ENCODE results near the gene PCDHA12. TPM values are rescaled to one million over a fixed set of nuclear protein-coding genes. Genes with fewer than 3 reads are reported as not detected.
"Not testable (repeated sequence)": the region's sequence is repeated elsewhere in the genome, so short reads cannot be mapped to it uniquely, and the experiment has no call there.

The PCDHA12 gene
- total RNA-seq, 1 donor from 2014 or later: not detected

DNA sequence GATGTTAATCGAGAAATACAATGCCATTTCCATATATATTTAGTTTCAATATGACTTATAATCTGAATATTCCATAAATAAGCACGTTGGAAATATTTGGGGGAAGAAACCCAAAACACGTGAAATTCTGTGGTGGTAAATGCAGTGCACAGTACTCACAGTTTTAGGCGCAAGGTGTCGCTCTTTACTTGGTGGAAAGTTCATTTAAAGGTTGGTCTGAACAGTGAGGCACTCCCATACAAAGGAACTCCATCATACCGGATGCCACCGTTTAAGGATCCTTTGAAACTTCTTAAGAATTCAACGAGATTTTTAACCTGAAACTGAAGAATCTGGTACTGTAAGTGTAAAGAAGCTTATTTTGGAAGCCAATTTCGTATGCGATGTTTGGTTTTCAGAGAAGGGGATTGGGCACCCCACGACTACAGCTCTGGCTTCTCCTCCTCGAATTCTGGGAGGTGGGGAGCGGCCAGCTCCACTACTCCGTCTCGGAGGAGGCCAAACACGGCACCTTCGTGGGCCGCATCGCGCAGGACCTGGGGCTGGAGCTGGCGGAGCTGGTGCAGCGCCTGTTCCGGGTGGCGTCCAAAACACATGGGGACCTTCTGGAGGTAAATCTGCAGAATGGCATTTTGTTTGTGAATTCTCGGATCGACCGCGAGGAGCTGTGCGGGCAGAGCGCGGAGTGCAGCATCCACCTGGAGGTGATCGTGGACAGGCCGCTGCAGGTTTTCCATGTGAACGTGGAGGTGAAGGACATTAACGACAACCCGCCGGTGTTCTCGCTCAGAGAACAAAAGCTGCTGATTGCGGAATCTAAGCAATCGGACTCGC is 6.2 kb upstream of the PCDHA12 start, which contains the start of gene PCDHA11:
Gene PCDHA11 (plus strand): TSS at position 237 of the 834 bp plus-strand sequence. CDS start 147 bp downstream, at position 384.
- ChIA-PET POLR2A (no interaction called here), CTCF (no interaction called here)
- intact Hi-C loops (cut with micrococcal nuclease): loop anchor here (10.0 kb wide), 1 partner anchor 236 kb away; the partner anchor contains the start of gene PCDHB3
- TF ChIP-seq, protein P1, sequence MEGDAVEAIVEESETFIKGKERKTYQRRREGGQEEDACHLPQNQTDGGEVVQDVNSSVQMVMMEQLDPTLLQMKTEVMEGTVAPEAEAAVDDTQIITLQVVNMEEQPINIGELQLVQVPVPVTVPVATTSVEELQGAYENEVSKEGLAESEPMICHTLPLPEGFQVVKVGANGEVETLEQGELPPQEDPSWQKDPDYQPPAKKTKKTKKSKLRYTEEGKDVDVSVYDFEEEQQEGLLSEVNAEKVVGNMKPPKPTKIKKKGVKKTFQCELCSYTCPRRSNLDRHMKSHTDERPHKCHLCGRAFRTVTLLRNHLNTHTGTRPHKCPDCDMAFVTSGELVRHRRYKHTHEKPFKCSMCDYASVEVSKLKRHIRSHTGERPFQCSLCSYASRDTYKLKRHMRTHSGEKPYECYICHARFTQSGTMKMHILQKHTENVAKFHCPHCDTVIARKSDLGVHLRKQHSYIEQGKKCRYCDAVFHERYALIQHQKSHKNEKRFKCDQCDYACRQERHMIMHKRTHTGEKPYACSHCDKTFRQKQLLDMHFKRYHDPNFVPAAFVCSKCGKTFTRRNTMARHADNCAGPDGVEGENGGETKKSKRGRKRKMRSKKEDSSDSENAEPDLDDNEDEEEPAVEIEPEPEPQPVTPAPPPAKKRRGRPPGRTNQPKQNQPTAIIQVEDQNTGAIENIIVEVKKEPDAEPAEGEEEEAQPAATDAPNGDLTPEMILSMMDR (IDR thresholded peaks at IDR 0.05): no peak
- DNase-seq (no peak), ATAC-seq (ENCODE audit: low read depth) (no peak)
- no peaks in the 10 kb centered on the region for H3K36me3 Mint-ChIP-seq (ENCODE audit: low read depth)
- no peak within 1 kb of the TSS for H3K27ac Mint-ChIP-seq
- no peaks in the 10 kb centered on the region for H3K4me1 Mint-ChIP-seq
- no peak within 1 kb of the TSS for H3K4me3 Mint-ChIP-seq
- H3K27me3 Mint-ChIP-seq: peaks cover 5% of the 10 kb centered on the region
- H3K9me3 Mint-ChIP-seq: peaks cover 3% of the 10 kb centered on the region

DNA sequence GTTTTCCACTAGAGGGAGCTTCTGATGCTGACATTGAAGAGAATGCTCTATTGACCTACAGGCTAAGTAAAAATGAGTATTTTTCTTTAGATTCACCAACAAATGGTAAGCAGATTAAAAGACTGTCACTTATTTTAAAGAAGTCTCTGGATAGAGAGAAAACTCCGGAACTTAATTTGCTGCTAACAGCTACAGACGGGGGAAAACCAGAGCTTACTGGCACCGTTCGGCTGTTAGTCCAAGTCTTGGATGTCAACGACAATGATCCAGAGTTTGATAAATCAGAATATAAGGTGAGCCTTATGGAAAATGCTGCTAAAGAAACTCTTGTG is 5.6 kb upstream of the PCDHA12 start:
- no peak overlapping the region for H3K4me3 Mint-ChIP-seq
- TF ChIP-seq, protein P1 (IDR thresholded peaks at IDR 0.05): no peak
- H3K9me3 Mint-ChIP-seq: peaks cover 4% of the 10 kb centered on the region
- ATAC-seq (ENCODE audit: low read depth) (no peak), DNase-seq (no peak)
- peaks cover 7% of the 10 kb centered on the region for H3K27me3 Mint-ChIP-seq
- H3K27ac Mint-ChIP-seq: no peak overlapping the region
- no peaks in the 10 kb centered on the region for H3K36me3 Mint-ChIP-seq (ENCODE audit: low read depth)
- intact Hi-C loops (cut with micrococcal nuclease): loop anchor here (10.0 kb wide), 1 partner anchor 235 kb away; the partner anchor contains the start of gene PCDHB3
- no peaks in the 10 kb centered on the region for H3K4me1 Mint-ChIP-seq
- CTCF ChIA-PET: no interaction called here
- POLR2A ChIA-PET: no interaction called here

DNA sequence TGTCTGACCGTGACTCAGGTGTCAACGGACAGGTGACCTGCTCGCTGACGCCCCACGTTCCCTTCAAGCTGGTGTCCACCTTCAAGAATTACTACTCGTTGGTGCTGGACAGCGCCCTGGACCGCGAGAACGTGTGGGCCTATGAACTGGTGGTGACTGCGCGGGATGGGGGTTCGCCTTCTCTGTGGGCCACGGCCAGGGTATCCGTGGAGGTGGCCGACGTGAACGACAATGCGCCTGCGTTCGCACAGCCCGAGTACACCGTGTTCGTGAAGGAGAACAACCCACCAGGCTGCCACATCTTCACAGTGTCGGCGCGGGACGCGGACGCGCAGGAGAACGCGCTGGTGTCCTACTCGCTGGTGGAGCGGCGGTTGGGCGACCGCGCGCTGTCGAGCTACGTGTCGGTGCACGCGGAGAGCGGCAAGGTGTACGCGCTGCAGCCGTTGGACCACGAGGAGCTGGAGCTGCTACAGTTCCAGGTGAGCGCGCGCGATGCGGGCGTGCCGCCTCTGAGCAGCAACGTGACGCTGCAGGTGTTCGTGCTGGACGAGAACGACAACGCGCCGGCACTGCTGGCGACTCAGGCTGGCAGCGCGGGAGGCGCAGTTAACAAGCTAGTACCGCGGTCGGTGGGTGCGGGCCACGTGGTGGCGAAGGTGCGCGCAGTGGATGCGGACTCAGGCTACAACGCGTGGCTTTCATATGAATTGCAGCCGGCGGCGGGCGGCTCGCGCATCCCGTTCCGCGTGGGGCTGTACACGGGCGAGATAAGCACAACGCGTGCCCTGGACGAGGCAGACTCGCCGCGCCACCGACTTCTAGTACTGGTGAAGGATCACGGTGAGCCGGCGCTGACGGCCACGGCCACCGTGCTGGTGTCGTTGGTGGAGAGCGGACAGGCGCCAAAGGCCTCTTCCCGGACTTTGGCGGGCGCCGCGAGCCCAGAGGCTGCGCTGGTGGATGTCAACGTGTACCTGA is 4.6 kb upstream of the PCDHA12 start:
- POLR2A ChIA-PET: no interaction called here
- no peak overlapping the region for H3K27ac Mint-ChIP-seq
- intact Hi-C loops (cut with micrococcal nuclease): no loop called here
- CTCF ChIA-PET: no interaction called here
- H3K27me3 Mint-ChIP-seq: peaks cover 10% of the 10 kb centered on the region
- ATAC-seq (ENCODE audit: low read depth) (no peak), DNase-seq (no peak)
- no peak overlapping the region for H3K4me3 Mint-ChIP-seq
- H3K36me3 Mint-ChIP-seq (ENCODE audit: low read depth): no peaks in the 10 kb centered on the region
- peaks cover 4% of the 10 kb centered on the region for H3K9me3 Mint-ChIP-seq
- no peaks in the 10 kb centered on the region for H3K4me1 Mint-ChIP-seq
- TF ChIP-seq, protein P1 (IDR thresholded peaks at IDR 0.05): no peak

DNA sequence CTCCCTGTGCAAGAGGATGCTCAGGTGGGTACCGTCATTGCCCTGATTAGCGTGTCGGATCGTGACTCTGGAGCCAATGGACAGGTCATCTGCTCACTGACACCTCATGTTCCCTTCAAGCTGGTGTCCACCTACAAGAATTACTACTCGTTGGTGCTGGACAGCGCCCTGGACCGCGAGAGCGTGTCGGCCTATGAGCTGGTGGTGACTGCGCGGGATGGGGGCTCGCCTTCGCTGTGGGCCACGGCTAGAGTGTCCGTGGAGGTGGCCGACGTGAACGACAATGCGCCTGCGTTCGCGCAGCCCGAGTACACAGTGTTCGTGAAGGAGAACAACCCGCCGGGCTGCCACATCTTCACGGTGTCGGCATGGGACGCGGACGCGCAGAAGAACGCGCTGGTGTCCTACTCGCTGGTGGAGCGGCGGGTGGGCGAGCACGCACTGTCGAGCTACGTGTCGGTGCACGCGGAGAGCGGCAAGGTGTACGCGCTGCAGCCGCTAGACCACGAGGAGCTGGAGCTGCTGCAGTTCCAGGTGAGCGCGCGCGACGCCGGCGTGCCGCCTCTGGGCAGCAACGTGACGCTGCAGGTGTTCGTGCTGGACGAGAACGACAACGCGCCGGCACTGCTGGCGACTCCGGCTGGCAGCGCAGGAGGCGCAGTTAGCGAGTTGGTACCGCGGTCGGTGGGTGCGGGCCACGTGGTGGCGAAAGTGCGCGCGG is 1.6 kb downstream of the PCDHA12 start:
- not testable (repeated sequence) for H3K36me3 Mint-ChIP-seq (ENCODE audit: low read depth); H3K27ac Mint-ChIP-seq
- H3K9me3 Mint-ChIP-seq: peaks cover 13% of the 10 kb centered on the region

DNA sequence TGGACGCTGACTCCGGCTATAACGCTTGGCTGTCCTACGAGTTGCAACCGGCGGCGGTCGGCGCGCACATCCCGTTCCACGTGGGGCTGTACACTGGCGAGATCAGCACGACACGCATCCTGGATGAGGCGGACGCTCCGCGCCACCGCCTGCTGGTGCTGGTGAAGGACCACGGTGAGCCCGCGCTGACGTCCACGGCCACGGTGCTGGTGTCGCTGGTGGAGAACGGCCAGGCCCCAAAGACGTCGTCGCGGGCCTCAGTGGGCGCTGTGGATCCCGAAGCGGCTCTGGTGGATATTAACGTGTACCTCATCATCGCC is 2.1 kb downstream of the PCDHA12 start:
- no peak for DNase-seq
- Mint-ChIP-seq H3K27me3 (peaks cover 22% of the 10 kb centered on the region), H3K4me1 (no peaks in the 10 kb centered on the region), H3K4me3 (no peak overlapping the region), H3K36me3 (ENCODE audit: low read depth) (no peaks in the 10 kb centered on the region), H3K9me3 (peaks cover 13% of the 10 kb centered on the region), H3K27ac (no peak overlapping the region)
- ChIA-PET POLR2A (no interaction called here), CTCF (no interaction called here)
- intact Hi-C loops (cut with micrococcal nuclease): no loop called here
- TF ChIP-seq, protein P1 (IDR thresholded peaks at IDR 0.05): no peak
- no peak for ATAC-seq (ENCODE audit: low read depth)

More for the DNA sequence above, 1.6 kb downstream of the PCDHA12 start:
- DNase-seq; ATAC-seq (ENCODE audit: low read depth); H3K4me1 Mint-ChIP-seq; CTCF ChIA-PET; intact Hi-C loops (cut with micrococcal nuclease); H3K4me3 Mint-ChIP-seq; POLR2A ChIA-PET: not testable (repeated sequence)
- peaks cover 22% of the 10 kb centered on the region for H3K27me3 Mint-ChIP-seq

All from activated B cell treated with CpG ODN at 0.5 μM for 24 hours (primary cell).